ENCODE results near the gene RPP21. TPM values are rescaled to one million over a fixed set of nuclear protein-coding genes. Genes with fewer than 3 reads are reported as not detected.

The RPP21 gene
- total RNA-seq, 4 donors from 2014 or later = 78.1 to 149 (median 113) TPM

Small RNA genes within 50 kb of the gene (small RNA-seq; reads per million reads assigned to genes)
- gene HLA-N = 0 reads per million in 3 donors

Other genes starting within 250 kb of the RPP21 start
- gene TRIM31, start 232.1 kb upstream of the RPP21 start, total RNA-seq = 1 to 10 TPM in 1 of 4 donors, not detected in 3; 1.3 TPM
- not detected for gene TRIM40, start 209.0 kb upstream of the RPP21 start, total RNA-seq
- gene TRIM10, start 183.9 kb upstream of the RPP21 start, total RNA-seq = under 1 TPM in 3 of 4 donors, not detected in 1; 0.17 to 0.50 (median 0.42) TPM
- gene TRIM15, start 181.6 kb upstream of the RPP21 start, total RNA-seq = under 1 TPM in 1 of 4 donors, not detected in 3; 0.42 TPM
- 10 to 100 TPM; 33.6 to 58.8 (median 46.3) TPM for gene TRIM26, start 131.8 kb upstream of the RPP21 start, total RNA-seq
- gene TRIM39, start 18.2 kb upstream of the RPP21 start, total RNA-seq = 10 to 100 TPM; 17.4 to 24.5 (median 20.9) TPM
- gene HLA-E, start 144.4 kb downstream of the RPP21 start, total RNA-seq = 100 to 1,000 TPM; 294 to 649 (median 523) TPM
- 10 to 100 TPM; 30.3 to 53.5 (median 36.1) TPM for gene GNL1, start 211.3 kb downstream of the RPP21 start, total RNA-seq
- gene PRR3, start 212.1 kb downstream of the RPP21 start, total RNA-seq = 10 to 100 TPM in 1 of 4 donors, 1 to 10 TPM in 3; 3.8 to 10.6 (median 4.5) TPM
- 10 to 100 TPM; 39.0 to 60.8 (median 51.4) TPM for gene ABCF1, start 226.3 kb downstream of the RPP21 start, total RNA-seq

Data from esophagus muscularis mucosa (tissue), 4 donors.